GM21723 (cell line): ENCODE measurements around the gene APBB2.

Experiments
- ATAC-seq: cut with Tn5 transposase; IDR thresholded peaks from one replicate; pipeline ENCODE4 v1.9.1; 2021; ENCODE audit warnings: mild to moderate bottlenecking, moderate library complexity; ENCODE audit not compliant: unreplicated experiment

The APBB2 gene

DNA sequence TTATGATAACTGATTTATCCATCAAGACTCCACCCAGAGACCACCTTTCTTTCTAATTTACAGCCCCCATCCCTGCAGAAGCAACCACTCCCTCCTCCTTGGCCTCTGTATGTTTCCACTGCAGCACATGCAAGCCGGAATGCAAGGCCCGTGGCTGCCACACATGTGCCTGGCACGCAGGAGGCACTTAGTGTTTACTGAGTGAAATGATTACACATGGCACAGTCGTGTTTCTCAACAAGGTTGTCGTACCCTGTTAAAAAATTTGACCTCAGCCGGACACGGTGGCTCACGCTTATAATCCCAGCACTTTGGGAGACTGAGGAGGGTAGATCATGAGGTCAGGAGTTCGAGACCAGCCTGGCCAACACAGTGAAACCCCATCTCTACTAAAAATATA is 104.3 kb downstream of the APBB2 start:
- ATAC-seq = no peak

DNA sequence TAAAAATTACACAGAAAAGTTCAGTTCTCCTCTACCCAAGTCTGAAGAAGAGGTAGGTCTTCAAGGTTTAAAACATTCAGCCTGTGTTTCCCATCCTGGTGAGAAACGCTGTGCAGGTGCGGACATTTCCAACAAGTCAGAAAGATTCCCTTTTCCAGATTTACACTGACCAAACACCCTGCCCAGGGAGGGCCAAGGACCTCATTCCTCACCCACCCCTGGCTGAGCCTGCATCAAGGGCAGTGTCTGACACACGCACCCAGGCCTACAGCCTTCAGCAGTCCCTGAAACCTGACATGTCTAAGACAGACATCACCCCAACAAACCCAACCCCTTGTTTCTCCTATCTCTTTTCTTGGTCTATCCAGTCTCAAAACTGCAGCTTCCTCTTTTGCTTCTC is 105.9 kb downstream of the APBB2 start:
- ATAC-seq = no peak

DNA sequence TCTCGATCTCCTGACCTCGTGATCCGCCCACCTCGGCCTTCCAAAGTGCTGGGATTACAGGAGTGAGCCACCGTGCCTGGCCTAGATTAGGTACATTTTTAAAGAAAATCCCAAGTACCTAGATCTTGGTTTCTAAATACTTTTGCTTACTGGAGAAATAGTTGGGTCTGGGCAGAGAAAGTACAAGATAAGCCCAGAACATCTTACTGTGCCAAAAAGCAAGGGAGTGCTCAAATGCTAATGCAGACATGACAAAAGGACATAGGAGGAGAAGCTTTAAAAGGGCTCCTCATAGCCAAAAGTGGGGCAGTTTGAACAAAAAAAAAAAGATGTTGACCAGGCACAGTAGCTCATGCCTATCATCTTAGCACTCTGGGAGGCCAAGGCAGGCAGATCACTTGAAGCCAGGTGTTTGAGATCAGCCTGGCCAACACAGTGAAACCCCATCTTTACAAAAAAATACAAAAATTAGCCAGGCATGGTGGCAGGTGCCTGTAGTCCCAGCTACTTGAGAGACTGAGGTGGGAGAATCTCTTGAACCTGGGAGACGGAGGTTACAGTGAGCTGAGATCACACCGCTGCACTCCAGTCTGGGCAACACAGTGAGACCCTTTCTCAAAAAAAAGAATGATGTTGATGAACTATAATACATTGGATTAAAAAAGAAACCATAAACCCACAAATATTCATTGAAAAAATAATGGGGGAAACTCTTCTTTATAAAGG is 107.5 kb downstream of the APBB2 start:
- no peak for ATAC-seq

DNA sequence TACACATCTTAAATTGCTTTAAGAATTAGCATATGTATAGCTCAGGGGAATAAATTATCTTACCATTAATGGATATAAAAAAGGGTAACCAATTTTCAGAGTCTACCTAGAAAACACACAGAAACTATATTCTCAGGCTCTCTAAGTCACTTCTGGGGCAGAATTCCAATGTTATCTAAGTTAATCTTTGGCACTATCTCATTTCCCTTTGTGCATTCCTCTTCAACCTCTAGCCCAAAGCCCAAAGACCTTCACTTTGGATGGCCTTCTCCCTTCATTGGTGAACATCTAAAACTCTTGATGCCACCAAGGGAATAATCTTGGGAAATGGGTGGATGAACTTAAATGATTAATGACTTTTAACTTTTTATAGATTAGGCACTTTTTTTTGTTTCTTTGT is 108.3 kb downstream of the APBB2 start:
- ATAC-seq = no peak

DNA sequence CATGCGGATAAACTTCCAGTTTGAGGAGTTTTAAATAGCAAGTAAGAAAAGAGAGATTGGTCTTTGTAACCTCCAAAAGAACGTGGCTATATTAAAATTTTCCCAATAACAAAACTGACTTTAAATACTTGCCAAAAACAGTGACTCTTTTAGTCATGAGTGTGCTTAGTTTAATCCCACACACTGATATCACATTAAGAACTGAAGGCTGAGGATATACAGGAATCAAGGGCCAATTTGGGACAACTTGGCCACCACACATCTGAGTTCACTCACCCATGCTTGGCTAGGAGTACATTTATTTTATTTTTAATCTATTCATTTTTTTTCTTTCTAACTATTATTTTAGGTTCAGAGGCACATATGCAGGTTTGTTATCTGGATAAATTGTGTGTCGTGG is 110.2 kb downstream of the APBB2 start:
- no peak for ATAC-seq

DNA sequence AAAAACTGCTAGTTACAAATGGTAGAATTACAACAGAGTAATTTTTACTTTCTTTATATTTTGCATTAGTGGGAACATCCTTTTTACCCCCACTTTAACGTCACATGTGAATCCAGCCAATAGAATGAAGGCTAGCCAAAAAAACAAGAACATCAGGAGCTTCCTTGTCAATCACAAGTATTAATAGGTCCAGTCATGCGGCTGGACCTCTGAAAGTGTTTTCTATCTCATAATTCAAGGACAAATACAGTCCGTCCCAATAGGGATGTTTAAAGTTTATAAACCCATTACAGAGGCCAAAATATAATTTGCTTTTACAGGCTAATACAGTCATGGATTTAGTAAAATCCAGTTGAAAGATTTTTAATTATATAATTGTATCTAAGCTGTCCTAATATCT is 110.7 kb downstream of the APBB2 start:
- no peak for ATAC-seq

DNA sequence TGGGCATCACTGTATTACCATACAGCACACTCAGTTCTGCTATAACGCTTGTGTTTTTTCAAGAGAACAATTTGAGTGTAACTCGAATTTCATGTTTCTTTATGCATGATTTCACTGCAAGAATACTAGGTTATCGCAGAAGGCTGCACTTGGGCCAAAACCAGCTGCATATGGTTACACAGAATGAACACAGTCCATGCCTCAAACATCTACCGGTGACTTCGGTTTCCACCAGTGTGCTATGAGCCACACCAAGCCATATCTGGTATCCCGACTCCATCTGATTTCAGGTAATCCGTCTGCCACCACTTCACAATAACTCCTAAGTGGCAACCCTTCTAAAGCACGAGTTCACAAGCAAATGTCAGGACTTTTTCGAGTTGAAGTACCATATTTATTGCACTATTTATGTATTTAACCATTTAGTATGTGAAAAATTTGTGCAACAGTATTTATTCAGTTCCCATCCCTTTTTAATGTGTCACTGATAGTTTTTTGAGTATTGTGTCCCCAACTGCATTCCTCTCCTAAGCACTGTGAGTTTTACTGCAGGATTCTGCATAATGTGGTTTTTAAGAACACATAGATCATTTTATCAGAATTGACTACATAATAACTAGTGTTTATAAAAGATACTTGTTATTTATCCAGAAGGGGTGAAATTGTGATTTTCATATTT is 111.8 kb downstream of the APBB2 start:
- ATAC-seq = no peak

DNA sequence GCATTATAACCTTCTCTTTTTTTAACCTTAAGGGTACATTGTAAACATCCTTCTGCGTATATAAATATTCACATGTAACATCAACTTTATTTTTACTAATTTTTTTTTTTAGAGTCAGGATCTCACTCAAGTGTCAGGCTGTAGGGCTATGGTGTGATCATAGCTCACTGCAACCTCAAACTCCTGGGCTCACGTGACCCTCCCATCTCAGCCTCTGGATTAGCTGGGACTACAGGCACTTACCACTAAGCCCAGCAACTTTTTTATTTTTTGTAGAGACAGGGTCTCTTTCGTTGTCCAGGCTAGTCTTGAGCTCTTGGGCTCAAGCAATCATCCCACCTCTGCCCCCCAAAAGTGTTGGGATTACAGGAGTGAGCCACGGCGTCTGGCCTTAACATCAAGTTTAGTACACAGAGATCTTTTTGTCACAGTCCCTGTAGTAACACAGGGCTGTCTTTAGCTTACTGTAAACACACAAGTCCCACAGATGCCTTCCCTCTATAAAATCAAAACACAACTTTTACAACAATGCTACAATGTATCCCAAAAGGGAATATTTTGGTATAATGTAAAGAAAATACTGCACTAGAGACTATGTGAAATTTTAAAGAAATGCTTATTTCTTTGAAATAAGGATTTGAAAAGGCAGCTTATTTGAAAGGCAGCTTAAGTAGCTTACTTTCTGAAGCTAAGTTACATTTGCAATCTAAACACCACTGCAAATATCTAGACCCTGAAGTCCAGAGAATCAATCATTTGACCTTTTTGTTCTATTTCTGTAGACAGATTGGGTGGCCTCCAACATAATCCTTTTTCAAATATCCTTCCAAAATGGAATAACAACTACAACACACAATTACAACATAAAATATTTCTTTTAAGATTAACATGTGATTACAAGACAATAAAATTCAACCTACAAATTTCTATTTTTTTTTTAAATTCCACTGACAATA is 116.0 kb downstream of the APBB2 start:
- ATAC-seq = no peak

DNA sequence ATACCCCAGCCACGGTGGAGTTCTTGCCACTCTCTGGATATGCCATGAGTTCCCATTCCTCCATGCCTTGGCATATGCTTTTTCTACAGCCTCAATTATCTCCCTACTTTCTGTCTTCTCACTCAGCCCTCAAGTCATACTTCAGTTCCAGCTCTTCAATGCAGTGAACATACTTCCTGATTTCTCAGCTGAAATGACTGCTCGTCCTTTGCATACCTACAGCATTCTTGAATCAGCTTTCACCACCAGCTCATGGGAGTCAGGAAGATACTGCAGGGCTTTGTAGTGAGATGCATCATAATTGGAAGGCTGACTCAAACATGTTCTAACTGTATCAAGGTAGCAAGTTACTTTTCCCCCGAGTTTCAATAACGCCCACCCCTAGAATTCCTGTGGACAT is 118.4 kb downstream of the APBB2 start:
- peak; percentile 55 for ATAC-seq

DNA sequence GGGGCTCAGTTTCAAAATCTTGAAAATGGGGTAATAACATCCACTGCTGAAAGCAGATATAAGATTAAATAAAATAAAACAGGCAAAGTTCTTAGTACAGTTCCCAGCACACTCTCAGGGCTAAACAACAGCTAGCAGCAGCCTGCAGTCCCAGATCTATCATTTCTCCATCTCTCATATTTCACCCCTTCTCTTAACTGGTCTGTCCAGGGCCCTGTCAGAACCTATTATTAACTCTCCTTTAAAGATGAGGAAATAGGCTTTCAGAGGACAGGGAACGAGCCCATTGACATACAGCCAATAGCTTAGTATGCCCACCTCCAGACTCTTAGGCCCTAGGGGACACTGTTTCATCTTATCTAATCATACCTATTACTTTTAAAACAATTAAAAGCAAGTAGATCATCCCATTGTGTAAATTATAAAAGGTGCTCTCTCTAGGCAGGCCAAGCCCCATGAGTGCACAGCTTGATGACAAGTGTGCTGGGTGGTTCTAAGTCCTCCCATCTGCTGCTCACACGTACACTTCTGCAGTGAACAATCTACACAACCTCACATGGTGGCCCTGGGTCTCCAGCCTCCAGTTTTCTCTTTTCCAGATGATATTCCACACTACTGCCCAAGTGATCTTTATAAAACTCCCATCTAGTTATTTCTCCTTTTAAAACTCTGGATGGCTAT is 119.0 kb downstream of the APBB2 start:
- no peak for ATAC-seq

DNA sequence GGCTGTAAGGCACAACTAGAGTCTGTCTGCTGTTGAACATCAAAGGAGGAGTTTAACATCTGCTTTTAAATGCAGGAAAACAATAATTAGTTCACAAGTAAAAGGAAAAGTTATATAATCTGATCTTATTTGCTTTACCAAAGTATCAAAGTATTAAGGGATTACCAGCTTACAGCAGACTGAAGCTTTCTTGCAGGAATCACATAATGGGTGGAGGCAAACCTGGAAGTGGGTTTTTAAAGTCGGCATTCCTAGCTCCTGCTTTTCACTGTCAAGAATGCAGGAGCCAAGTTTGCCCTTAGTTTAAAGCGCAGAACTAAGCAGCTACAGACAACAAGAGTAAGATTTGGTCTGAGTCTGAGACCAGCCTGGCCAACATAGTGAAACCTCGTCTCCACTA is 122.2 kb downstream of the APBB2 start:
- no peak for ATAC-seq

DNA sequence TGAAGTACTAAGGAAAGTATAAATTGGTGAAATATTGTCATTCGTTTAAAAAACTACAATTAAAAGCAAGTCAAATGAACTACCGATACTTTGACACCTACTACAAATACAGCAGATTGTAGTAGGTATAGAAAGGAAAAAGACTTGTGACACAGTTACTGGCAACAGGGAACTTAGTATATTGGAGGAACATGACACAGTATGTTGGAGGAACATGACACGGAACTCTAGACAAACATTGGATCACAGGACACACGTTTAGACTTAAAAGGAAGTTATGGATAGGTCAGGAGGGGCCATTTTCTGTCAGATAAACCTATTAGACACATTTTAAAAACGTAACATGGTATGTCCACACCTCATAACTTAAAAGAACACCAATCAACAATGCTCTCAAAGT is 132.5 kb downstream of the APBB2 start:
- no peak for ATAC-seq

DNA sequence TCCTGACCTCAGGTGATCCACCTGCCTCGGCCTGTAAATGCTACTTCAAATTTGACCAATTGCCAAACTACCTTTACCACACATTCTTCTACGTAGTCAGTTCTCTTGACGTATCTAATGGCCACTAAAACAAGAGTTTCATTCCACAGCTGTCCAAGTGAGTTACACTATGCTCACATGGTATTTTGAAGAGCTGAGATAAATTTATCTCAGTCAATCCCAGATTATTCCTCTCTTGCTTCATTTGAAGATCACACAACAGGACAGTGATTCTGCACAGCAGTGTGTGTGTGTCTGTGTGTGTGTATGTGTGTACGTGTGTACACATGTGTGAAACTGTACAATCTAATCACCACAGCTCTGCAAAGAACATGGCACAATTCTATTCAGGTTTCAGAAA is 133.4 kb downstream of the APBB2 start:
- ATAC-seq = no peak

DNA sequence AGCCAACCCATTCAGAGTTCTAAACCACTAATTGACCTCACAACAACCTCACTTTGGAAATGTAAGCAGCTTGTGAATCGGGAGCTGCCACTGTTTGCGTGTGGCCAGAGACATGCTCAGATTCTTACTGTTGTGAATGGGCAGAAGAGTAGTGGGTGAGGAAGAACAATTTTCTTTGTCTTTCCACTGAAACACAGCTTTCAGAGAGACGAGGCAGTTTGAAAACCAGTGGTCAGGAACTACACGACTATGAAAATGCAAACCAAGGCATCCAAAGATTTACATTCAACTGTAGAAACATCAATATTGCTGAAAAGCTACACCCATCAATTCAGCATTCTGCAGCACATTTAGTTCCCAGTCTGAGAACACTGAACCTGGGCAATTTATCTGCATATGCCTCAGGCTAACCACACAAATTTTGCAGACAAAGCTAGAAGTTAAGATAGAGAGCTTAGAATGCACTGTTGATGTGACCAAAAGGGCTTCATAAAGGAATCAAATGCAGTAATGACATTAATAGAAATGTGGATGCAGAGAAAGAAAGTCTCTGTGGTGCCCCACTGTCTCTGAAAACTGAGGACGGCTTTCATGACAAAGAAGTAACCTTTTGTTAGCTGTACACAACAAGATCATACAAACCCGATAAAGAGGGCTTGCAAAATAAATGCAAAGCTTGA is 134.3 kb downstream of the APBB2 start:
- ATAC-seq = no peak

DNA sequence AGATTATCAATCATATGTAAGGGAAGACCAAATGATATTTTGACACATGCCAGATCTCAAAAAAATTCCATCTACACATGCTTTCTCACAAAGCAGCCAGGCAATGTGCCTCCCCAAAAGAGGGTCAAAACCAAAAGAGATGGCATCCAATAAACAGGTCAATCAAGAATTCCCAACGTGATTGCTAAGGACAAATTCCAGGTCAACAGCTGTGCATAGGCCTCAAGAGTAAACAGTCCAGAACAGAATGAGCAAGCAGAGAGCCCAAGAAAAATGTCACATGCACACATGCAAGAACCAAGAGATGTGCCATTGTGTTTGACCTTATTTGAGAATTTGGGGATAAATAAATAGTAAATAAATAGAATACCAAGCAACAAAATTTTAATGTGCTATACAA is 136.7 kb downstream of the APBB2 start:
- ATAC-seq = no peak

DNA sequence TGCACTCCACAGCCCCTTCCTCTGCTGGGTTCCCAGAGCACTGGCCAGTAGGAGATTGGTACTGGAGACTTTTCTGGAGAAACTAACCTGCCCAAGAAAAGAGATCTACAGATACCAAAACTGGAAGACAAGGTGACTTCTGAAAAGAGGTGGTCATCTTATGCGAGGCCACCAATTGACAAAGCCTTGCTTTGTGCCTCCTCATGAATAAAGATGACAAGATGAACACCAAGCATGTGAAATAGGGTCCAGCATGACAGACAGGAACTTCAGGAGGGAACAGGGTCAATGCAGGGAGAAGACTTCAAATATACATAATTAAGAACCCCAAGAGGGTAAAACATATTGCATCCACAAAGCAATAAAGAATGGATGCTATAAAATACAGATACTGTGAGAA is 137.9 kb downstream of the APBB2 start:
- no peak for ATAC-seq

DNA sequence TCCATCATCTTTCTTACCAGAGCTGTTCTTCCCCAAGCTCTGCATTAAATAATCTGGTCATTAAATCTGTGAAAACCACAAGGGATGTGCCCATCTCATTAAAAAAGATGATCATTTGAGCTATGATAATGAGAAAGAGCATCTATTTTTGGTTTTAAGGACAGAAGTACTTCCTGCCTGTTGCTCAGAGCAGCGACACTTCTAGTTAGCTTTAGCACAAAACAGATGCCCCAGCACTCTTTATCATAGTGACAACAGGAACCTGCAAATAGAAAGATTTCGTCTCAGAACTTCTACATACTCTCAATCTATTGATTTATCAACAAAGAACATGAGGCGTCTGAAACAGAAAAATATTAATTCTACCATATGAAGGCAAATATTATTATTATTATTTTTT is 140.1 kb downstream of the APBB2 start:
- no peak for ATAC-seq

DNA sequence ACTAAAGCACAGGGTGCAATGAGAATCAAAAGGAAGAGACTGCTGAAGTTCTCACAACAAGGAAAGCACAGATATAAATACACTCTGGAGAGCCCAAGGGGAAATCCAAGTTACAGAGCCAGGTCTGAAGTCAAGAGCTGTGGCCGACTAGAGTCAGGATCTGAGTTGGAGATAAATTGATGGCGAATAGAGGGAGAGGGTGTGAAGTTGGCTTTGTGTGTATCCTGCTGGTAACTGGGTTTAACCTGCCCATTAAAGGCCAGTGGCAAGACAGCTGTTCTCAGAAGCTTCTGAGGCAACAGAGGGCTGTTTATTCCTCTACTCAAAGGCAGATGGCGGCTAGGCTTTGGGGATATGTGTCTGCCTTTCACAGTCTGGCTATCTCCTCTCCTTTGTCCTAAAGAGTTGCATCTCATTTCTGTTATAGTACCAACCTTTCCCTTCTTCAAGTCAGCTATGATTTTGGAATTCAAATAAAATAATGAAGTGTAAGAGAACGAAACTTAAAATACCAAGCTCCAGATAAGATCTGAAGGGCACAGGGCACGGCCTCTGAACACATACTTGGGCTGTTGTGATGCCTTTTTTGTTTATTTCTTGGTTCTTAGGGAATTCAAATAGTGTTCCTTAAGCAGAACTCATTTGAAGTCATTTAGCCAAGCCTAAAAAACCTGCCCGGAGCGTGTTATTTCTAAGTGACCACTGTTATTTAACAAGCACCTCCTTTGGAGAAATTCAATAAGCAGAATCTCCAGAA is 142.1 kb downstream of the APBB2 start:
- no peak for ATAC-seq

DNA sequence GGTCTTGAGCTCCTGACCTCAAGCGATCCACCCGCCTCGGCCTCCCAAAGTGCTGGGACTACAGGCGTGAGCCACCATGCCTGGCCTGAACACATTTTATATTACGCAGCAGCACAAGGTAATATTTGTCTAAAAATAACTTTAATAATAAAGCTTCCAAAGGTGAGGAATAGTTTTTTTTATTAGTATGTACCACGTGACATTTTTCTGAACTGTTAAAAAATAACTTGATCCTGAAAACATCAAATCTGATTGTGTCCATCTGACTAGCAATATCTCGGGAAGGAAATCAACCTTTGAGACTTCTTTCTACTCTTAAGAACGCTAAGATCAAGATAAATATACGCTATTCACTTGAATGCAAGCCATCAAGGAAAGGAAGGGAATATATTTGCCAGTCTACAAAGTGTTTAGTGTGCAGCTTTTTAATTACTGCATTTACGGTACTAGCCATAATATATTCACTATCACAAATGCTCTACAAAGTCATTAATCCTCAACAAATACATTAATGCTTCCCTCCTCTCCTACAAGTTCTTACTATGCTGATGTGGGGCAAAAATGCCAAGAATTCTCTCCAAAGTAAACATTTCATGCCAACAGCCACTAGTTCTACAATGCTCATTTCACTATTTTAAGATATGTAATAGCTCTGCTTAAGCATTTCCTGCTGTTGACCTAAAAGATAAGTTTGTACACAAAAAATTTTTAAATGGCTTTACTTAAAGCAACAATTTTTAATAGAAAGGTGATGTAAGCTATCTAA is 143.6 kb downstream of the APBB2 start:
- ATAC-seq = no peak
